HepG2 (cell line): ENCODE data around the gene FBXO5. TPM values are rescaled to one million over a fixed set of nuclear protein-coding genes. Genes with fewer than 3 reads are reported as not detected.

Experiments used
- SNRNP70 ChIP-seq: fragments of 200-400 bp; formaldehyde crosslinking; IDR thresholded peaks from 2 replicates; pipeline ENCODE4 v1.6.1; 2017; ENCODE audit warnings: mild to moderate bottlenecking, low read depth, low read length, moderate library complexity
- ZNF850 ChIP-seq: sonication (generic); formaldehyde crosslinking; conservative IDR thresholded peaks from 2 replicates; pipeline ENCODE4 v1.9.0; 2021; ENCODE audit warnings: mild to moderate bottlenecking, missing genetic modification reagents
- polyA plus RNA-seq, 8 experiments: library from polyadenylated mRNA; depleted of rRNA in 3 of 8; stranded (reverse) in 7 of 8; unstranded in 1 of 8; fragments of >200 nt; fragmentation: Illumina TruSeq in 4 of 8; extraction: Trizol in 4 of 8; gene quantifications; 2 replicates each; pipeline versions ENCODE4 v1.2.1 to v1.2.3, GENCODE V29; 2011 to 2016; ENCODE audit warnings: low read depth in 4 of 8, missing spikeins in 1 of 8, mixed read lengths in 1 of 8; ENCODE audit not compliant: insufficient read depth in 1 of 8
- total RNA-seq, 5 experiments: library from RNA; depleted of rRNA; stranded (reverse); fragments of >200 nt; fragmentation: Illumina TruSeq; extraction: Trizol; gene quantifications; 2 replicates each; pipeline ENCODE4 v1.2.3, GENCODE V29; 2016; ENCODE audit warnings: low read depth in 1 of 5
- TF ChIP-seq, protein P1 (sequence below): sonication (generic); formaldehyde crosslinking; IDR thresholded peaks from 2 replicates; pipeline ENCODE4 v1.4.0; 2020; ENCODE audit warnings: missing genetic modification reagents
- TF ChIP-seq, protein P2 (sequence below): sonication (generic); formaldehyde crosslinking; IDR thresholded peaks from 2 replicates; pipeline ENCODE4 v1.4.0; 2020; ENCODE audit warnings: missing genetic modification reagents, mild to moderate bottlenecking, borderline replicate concordance
- TF ChIP-seq, protein P3 (sequence below): sonication (generic); formaldehyde crosslinking; IDR thresholded peaks from 2 replicates; pipeline ENCODE4 v1.4.0; 2020; ENCODE audit warnings: missing genetic modification reagents
- TF ChIP-seq, protein P4 (sequence below): sonication (generic); formaldehyde crosslinking; IDR thresholded peaks from 2 replicates; pipeline ENCODE4 v1.4.0; 2020; ENCODE audit warnings: missing genetic modification reagents, low read depth, mild to moderate bottlenecking, borderline replicate concordance
- TF ChIP-seq, protein P5 (sequence below): sonication (generic); formaldehyde crosslinking; IDR thresholded peaks from 2 replicates; pipeline ENCODE4 v1.8.0; 2022; ENCODE audit warnings: missing genetic modification reagents, low read depth, mild to moderate bottlenecking, borderline replicate concordance

The FBXO5 gene
- total and polyA plus RNA-seq, 2 of the 13 experiments (the other 11 are each of a cell fraction or from before 2014, with no cell fraction given) = 15.8 to 41.5 TPM

DNA sequence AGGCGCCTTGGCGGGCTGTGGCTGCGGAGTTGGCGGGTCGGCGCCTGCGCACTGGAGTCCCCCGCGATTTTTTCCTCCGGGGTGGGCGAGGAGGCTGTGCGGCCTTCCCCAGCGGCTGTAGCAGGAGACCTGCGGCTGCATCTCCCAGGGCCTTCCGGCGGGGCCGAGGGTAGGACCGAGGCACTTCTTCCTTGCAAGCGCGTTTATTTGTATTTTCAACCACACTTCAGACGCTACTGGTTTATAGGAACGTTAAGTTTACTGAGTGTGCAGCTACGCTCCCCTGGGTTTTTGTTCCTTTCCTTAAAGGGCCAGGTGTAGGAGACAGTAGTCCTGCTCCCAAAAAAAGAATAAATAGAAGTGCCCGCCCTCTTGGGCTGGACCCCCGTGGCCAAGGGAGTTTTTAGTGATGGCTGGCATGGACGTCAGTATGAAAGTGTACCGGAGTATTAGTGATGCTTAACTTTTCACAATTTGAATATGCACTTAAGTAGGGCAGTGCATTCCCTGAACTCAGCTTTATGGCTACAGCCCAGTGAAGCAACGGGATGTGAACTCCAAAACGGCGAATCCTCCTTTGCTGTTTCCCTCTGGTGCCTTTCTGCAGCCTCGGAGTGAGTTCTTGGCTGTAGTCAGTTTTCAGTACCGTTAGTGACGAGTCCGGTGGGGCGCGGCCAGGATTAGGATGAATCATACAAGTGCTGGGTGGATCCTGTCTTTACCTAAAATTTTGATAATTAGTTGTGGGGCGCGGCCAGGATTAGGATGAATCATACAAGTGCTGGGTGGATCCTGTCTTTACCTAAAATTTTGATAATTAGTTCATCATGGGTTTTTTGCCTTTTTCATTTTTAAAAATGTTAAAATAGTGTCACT, 1.0 kb upstream of the FBXO5 start (continued):
- TF ChIP-seq, protein P1, sequence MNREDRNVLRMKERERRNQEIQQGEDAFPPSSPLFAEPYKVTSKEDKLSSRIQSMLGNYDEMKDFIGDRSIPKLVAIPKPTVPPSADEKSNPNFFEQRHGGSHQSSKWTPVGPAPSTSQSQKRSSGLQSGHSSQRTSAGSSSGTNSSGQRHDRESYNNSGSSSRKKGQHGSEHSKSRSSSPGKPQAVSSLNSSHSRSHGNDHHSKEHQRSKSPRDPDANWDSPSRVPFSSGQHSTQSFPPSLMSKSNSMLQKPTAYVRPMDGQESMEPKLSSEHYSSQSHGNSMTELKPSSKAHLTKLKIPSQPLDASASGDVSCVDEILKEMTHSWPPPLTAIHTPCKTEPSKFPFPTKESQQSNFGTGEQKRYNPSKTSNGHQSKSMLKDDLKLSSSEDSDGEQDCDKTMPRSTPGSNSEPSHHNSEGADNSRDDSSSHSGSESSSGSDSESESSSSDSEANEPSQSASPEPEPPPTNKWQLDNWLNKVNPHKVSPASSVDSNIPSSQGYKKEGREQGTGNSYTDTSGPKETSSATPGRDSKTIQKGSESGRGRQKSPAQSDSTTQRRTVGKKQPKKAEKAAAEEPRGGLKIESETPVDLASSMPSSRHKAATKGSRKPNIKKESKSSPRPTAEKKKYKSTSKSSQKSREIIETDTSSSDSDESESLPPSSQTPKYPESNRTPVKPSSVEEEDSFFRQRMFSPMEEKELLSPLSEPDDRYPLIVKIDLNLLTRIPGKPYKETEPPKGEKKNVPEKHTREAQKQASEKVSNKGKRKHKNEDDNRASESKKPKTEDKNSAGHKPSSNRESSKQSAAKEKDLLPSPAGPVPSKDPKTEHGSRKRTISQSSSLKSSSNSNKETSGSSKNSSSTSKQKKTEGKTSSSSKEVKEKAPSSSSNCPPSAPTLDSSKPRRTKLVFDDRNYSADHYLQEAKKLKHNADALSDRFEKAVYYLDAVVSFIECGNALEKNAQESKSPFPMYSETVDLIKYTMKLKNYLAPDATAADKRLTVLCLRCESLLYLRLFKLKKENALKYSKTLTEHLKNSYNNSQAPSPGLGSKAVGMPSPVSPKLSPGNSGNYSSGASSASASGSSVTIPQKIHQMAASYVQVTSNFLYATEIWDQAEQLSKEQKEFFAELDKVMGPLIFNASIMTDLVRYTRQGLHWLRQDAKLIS = no peak
- TF ChIP-seq SNRNP70 (no peak), ZNF850 (CRISPR knock-in tag) (no peak)
- TF ChIP-seq, protein P2, sequence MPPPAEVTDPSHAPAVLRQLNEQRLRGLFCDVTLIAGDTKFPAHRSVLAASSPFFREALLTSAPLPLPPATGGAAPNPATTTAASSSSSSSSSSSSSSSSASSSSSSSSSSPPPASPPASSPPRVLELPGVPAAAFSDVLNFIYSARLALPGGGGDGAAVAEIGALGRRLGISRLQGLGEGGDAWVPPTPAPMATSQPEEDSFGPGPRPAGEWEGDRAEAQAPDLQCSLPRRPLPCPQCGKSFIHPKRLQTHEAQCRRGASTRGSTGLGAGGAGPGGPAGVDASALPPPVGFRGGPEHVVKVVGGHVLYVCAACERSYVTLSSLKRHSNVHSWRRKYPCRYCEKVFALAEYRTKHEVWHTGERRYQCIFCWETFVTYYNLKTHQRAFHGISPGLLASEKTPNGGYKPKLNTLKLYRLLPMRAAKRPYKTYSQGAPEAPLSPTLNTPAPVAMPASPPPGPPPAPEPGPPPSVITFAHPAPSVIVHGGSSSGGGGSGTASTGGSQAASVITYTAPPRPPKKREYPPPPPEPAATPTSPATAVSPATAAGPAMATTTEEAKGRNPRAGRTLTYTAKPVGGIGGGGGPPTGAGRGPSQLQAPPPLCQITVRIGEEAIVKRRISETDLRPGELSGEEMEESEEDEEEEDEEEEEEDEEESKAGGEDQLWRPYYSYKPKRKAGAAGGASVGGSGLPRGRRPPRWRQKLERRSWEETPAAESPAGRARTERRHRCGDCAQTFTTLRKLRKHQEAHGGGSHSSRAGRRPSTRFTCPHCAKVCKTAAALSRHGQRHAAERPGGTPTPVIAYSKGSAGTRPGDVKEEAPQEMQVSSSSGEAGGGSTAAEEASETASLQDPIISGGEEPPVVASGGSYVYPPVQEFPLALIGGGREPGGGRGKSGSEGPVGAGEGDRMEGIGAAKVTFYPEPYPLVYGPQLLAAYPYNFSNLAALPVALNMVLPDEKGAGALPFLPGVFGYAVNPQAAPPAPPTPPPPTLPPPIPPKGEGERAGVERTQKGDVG (CRISPR knock-in tag) = peak; percentile 94
- TF ChIP-seq, protein P3, sequence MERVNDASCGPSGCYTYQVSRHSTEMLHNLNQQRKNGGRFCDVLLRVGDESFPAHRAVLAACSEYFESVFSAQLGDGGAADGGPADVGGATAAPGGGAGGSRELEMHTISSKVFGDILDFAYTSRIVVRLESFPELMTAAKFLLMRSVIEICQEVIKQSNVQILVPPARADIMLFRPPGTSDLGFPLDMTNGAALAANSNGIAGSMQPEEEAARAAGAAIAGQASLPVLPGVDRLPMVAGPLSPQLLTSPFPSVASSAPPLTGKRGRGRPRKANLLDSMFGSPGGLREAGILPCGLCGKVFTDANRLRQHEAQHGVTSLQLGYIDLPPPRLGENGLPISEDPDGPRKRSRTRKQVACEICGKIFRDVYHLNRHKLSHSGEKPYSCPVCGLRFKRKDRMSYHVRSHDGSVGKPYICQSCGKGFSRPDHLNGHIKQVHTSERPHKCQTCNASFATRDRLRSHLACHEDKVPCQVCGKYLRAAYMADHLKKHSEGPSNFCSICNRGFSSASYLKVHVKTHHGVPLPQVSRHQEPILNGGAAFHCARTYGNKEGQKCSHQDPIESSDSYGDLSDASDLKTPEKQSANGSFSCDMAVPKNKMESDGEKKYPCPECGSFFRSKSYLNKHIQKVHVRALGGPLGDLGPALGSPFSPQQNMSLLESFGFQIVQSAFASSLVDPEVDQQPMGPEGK (CRISPR knock-in tag) = peak; percentile 86
- TF ChIP-seq, protein P4, sequence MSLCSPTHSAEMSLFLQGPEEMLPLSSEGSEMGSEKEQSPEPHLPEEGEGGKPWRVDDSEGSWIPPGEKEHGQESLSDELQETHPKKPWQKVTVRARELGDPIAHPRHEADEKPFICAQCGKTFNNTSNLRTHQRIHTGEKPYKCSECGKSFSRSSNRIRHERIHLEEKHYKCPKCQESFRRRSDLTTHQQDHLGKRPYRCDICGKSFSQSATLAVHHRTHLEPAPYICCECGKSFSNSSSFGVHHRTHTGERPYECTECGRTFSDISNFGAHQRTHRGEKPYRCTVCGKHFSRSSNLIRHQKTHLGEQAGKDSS = no peak
- TF ChIP-seq, protein P5, sequence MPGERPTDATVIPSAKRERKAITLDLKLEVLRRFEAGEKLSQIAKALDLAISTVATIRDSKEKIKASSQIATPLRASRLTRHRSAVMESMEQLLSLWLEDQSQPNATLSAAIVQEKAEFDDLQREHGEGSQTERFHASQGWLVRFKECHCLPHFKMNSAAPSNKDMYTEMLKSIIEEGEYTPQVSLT (CRISPR knock-in tag) = no peak
